GM21717 (cell line): ENCODE measurements around the gene COP1.
"Not testable (repeated sequence)": the region's sequence is repeated elsewhere in the genome, so short reads cannot be mapped to it uniquely, and the experiment has no call there.

Experiments used
- ATAC-seq: cut with Tn5 transposase; IDR thresholded peaks from one replicate; pipeline ENCODE4 v1.9.1; 2021; ENCODE audit warnings: mild to moderate bottlenecking, moderate library complexity; ENCODE audit not compliant: unreplicated experiment

Gene COP1

DNA sequence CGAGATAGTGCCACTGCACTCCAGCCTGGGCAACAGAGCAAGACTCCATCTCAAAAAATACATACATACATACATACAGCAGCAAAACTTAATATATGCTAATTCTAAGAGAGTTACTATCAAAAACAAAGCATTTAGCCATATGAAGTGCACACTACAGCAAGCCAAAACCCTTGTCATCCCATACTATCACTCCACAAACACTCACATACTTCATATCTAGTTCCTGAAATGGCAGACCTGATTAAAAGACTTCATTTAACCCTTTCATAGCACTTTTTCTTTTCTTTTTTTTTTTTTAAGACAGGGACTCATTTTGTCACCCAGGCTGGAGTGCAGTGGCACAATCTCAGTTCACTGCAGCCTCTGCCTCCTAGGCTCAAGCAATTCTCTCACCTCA is 65.6 kb downstream of the COP1 start:
- ATAC-seq, result no peak

DNA sequence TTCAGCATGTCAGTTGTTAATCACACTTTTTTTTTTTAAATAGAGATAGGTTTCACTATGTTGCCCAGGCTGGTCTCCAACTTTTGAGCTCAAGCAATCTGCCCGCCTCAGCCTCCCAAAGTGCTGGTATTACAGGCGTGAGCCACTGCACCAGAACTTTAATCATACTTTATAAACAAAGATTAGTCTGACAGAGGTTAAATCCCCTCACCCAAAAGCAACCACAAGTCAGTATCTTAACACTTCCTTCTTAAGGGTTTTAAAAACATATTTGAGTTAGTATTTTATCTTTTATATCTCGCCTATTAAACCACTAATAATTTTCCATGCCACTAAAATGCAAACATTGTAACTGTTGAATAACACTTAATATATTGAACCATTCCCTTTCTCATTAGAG is 70.2 kb downstream of the COP1 start:
- ATAC-seq, result no peak

DNA sequence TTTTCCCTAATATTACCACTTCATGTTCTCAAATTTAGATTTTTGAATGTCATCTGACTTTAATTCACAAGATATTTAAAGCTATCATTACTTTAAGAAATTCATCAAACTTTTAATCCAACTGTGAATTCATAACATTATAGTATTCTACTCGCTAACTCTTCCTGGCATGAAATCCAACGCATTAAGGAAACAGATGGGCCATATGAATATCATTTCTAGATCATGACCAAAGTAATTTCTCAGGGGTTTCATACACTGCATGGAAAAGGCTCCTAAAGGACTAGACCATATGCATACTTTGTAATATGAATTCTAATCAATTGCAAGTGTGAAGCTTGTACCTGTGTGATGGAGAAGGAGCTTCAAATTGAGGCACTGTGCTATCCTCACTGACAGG is 72.4 kb downstream of the COP1 start:
- ATAC-seq, result no peak

DNA sequence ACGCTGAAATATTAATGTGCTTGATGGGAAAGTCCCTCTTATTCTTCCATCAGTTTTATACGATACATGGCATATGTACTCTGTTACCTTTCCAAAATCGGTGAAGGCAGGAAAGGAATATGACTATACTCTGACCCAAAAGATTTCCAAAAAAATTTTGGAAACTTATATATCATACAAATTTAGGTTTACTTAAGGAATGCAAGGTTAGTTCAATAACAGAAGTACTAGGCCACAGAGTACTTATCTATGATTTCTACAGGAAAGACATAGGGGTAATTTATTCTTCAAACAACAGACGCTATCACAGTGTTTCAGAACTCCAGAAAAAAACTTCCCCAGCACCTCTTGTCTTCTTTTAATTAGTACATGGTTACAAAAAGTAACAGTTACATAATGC is 84.8 kb downstream of the COP1 start:
- no peak for ATAC-seq

DNA sequence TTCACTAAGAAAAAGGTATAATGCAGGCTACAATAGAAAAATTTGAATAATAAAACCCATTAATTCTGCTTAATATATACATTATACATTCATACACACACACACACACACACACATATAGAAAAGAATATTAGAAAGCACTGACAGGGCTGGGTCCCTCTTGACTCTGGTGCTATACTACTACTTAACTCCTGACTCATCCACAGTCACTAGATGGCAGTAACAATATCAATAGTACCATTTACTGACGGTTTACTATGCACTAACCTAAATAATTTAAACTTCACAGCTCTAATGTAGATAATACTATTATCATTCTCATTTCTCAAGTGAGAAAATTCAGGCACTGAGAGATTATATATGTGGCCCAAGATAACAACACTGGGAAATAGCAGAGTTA is 87.5 kb downstream of the COP1 start:
- peak; percentile 49 for ATAC-seq

DNA sequence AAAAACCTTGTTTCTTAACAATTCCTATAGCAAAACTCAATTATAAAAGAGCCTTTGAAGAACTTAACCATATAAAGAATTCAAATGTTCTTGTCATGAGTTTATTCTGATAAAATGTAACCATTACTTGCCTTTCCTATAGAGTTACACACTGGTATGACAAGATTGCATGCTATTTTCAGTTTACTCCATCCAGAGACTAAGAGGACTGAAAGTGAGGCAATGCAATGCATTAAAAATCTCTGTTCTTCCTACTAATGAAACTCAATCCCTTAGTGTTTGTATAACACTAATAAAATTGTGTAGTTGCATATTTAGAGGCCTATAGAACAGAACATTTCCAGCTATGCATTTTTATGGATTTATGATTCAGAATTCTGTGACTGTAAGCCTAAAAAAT is 88.1 kb downstream of the COP1 start:
- no peak for ATAC-seq

DNA sequence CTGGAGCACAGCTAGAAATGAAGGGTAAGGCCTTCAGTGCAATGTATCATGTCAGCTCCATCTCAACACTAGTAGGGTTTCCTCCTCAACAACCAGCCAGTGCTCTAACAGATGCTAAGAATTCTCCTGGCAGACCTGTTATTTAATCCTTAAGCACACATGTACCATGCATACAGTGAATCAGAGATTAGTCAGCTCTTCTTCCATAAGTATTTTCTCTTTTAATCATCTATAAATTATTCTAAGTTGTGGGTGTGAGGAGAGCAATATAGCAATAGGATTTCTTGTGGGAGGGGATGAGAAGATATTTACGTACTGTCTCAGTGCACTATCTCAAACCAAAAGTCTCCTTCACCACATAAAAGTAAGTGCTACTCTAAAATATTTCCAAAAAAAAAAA is 95.3 kb downstream of the COP1 start:
- ATAC-seq, result no peak

DNA sequence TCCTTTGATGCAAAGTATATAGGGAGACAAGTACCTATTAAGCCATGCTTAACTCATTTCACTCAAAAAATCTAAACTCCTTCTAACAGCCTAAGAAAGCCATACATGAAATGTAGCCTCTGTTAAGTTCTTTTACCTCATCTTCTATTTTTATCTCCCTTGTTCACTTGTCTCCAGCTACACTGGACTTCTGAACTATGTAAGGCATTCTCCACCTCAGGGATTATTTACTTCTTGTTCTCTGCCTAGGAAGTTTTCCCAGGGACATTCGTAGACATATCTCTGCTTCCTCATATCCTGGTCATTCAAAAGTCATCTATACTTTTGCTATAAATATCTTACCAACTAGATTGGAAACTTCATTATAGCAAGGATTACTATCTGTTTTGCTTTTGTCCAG is 96.9 kb downstream of the COP1 start:
- no peak for ATAC-seq

DNA sequence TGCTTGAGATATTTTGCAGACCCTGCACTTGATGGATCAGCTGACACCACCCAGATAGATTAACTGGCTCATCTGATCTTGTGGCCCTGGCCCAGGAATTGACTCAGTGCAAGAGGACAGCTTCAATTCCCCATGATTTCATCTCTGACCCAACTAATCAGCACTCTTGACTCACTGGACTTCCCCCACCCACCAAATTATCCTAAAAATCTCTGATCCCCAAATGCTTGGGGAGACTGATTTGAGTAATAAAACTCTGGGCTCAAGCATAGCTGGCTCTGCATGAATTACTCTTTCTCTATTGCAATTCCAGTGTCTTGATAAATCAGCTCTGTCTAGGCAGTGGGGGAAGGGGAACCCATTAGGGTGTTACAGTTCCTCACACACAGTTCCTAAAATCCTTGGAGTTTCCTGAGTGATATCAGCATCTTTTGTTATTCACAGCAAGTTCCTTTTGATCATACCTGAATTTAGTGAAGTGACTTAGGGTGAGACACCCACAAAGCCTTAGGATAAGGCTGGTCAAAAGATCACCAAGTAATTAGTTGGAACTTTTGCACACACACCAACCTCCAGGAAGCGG is 104.2 kb downstream of the COP1 start:
- no peak for ATAC-seq

DNA sequence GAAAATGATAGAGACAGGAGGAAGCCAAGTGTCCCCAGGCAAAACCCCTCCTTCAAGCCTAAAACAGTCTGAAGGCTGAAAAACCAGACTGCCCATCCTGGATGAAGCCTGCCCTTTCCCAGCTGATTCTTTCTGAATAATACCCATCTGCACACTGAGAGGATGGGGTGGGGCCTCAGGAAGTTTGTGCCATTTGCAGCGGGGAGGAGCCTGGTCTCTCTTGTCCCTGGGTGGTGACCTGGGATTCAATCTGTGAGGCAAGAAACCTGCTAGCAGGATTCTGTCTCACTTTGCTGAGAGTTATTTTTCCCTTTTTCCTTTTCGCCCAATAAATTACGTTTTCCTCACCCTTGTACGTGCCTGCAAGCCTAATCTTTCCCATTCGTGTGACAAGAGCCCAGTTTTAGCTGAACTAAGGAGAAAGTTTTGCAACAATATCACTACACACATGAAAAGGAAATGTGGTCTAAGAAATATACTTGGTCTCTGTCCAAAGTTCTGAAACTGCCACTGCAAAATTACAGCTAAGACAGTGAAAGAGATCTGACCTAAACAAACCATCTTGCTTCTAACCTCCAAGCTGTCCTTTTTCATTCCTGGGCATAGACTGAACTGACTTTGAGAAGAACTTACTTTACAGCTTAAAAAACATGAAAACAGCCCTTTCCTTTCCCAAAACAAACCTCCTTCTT is 105.0 kb downstream of the COP1 start:
- ATAC-seq, result no peak

DNA sequence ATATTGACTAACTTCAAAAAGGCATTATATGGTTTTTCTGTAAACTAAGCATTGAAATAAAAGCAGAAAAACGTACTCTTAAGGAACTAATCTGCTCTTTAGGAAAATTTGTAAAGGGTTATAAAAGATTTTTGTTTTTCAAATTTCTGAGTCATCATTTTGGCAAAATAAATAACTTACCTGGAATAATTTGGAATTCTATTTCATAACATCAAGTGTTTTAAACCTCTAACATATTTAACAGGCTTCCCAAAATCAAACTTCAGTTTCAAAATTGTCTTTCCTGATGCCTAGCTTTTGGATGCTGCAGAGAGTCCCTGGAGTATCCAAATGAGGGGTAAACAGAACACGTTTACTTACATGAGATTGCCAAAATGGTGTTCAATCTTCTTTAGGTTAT is 108.5 kb downstream of the COP1 start:
- no peak for ATAC-seq

DNA sequence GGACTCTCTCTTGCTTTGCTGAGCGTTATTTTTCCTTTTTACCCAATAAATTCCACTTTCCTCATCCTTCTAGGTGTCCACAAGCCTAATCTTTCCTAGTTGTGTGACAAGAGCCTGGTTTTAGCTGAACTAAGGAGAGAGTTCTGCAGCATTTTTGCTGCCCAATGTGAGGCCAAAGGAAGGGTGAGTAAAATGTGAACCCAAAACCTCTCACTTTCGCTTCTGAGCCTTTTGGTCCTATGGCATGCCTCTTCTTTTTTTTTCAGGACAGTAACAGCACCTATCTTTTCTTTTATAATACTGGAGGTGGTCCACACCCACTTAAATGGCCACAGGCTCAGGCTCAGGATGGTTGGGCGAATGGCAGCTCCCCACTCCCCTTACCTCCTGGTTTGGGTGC is 111.1 kb downstream of the COP1 start:
- no peak for ATAC-seq

DNA sequence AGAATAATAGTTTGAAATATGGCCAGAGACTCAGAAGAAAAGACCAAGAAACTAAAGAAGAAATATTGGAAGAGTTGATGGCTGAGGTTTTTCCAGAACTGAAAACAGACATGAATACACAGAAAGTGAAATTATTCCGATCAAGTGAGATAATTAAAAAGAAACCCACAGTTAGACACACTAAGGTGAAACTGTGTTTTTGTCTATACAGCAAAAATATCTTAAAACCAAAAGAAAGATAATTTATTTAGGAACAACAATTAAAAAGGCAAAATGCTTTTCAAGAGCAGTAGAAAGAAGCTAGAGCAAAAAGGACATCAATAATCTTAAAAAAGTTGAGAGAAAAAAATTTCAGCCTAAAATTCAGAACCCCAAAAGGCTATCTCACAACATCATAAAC is 116.3 kb downstream of the COP1 start:
- ATAC-seq, result no peak

DNA sequence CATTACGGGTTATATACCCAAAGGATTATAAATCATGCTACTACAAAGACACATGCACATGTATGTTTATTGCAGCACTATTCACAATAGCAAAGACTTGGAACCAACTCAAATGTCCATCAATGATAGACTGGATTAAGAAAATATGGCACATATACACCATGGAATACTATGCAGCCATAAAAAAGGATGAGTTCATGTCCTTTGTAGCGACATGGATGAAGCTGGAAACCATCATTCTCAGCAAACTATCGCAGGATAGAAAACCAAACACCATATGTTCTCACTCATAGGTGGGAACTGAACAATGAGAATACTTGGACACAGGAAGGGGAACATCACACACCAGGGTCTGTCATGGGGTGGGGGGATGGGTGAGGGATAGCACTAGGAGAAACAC is 119.3 kb downstream of the COP1 start:
- not testable (repeated sequence) for ATAC-seq

DNA sequence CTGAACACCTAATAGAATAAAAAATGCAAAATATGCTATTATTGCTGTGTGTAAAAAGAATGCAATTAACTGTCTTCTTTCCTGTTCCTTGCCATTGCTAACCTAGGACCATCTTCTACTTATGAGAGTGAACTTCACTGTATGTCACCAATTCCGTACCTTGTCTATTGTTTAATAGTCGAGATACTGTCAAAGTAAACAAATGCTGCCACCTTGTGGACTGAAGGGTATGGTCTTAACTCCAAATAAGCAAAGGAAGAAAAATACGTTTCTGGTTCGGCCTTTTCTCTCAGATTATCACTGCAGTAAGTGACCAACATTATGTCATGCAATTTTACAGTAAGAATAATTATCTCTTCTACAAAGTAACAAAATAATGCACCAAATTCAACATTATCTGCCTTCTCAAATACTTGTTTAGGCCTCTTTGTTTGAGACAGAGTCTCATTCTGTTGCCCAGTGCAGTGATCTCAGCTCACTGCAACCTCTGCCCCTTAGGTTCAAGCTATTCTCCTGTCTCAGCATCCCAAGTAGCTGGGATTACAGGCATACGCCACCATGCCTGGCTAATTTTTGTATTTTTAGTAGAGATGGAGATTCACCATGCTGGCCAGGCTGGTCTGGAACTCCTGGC is 133.4 kb downstream of the COP1 start:
- peak; percentile 59 for ATAC-seq

DNA sequence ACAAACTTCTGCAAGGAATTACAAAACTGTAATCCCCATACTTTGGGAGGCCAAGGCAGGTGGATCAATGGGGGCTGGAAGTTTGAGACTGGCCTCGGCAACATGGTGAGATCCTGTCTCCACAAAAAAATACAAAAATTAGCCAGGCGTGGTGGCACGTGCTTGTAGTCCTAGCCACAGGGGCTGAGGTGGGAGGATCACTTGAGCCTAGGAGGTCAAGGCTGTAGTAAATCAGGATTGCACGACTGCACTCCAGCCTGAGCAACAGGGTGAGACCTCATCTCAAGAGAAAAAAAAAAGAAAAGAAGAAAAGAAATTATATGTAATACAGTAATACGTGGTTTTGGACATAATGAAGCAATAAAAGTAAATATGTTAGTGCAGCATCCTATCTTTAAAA is 138.2 kb downstream of the COP1 start:
- no peak for ATAC-seq

DNA sequence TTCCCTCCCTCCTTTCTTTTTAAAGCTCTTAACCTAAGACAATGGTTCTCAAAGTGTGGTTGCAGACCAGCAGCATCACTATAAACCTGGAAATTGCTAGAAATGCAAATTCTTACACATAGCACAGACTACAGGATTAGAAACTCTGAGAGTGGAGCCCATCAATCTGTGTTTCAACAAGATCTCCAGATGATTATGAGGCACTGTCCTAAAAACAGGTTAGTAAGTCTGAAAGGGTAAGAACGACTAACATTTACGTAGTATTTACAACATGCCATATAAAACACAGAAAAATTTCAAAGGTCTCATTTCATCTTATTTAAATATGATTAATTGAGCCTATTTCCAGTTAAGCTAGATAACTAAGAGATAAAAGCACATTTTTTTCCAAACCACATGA is 138.8 kb downstream of the COP1 start:
- no peak for ATAC-seq

DNA sequence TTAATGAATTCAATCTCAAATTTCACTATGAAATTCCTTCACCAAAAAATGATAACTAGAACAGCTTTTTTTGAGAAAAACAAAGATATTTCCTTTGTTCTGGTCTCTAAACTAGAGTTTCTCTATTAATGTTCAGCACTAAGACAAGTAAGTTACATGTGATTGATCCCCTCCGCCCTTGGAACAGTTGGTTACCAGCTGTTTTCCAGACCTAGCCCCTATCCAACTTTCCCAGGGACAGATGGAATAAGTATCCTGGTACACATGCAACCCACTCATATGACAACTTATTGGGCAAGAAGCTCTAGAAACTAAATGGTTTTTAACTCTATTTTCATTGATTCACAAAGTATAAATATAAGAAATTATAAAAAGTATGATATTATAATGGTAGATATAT is 140.4 kb downstream of the COP1 start:
- ATAC-seq, result no peak

DNA sequence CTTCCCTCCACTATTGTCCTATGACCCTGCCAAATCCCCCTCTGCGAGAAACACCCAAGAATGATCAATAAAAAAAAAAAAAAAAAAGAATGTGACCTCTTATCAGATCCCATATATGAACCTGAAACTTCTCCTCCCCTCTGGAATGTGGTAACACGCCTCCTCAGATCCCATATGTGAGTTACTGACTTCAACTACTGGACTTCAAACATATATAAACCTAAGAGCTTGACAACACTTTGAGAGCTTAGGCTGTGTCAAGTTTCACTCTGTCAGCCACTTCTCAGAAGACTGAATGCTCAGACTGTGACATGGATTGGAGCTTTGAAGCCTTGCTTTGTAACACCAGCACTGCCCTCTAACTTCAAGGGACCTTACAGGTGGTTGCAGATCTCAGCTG is 148.4 kb downstream of the COP1 start:
- ATAC-seq, result no peak

DNA sequence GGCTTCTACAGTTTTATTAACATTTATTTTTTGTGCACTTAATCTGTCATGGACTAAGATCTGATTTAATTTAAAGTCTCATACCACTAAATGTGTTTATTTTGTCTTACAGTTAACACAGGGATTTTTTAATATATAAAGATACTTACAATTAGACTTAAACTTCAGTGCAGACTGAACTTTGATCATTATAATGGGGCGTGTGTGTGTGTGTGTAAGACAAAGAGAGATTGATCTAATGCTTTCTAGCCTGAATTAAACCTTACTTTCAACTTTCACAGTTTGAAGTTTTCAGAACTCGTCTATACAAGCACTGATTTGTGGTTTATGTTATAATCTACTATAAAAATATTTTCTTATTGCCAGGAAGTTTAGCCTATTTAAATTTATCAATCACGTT is 150.8 kb downstream of the COP1 start:
- ATAC-seq, result no peak

DNA sequence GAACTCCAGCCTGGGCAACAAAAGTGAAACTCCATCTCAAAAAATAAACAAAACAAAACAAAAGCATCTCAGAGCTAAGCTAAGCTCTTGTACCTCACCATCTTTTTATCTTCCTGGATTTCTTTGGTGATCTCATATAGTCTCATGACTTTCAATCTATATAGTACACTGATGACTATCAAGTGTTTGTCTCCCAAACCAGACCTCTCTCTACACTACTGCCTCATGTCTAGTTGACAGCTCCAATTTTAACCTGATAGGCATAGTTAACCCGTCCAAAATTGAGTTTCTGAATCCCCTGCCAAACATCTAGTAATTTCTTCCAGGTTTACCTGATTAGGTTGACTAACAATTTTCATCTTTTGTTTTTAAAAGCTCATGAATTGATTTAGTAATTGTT is 151.7 kb downstream of the COP1 start:
- ATAC-seq, result no peak

DNA sequence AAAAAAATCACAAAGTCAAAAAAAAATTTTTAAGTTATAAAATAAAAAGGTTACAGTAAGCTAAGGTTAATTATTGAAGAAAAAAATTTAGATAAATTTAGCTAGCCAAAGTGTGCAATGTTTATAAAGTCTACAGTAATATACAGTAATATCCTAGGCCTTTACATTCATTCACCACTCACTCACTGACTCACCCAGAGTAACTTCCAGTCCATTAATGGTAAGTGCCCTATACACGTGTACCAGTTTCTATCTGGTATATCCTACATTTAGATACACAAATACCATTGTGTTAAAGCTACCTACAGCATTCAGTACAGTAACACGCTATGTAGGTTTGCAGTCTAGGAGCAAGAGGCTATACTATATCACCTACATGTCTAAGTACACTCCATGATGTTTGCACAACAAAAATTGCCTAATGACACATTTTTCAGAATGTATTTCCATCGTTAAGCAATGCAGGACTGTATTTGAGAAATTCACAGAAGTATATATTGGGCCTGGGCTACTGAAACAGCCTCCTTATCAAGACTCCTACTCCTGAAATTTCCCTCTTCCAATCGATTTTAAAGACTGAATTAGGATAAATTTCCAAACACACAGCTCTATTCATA is 155.1 kb downstream of the COP1 start:
- no peak for ATAC-seq
